DOHH2 (cell line): ENCODE results near the gene TTBK2.

Experiments used
- H3F3A ChIP-seq: fragments of 200-600 bp; sonication (generic), shearing (Covaris generic); 2 replicates; pipeline ENCODE4 v1.6.0; 2016; ENCODE audit warnings: antibody characterized with exemption, mild to moderate bottlenecking; ENCODE audit not compliant: control insufficient read depth, insufficient read depth
- H3K27ac ChIP-seq: fragments of 200-600 bp; sonication (generic); 2 replicates; pipeline ENCODE4 v1.5.1; 2014; ENCODE audit warnings: low read depth, mild to moderate bottlenecking, low read length, moderate library complexity
- H3K27me3 ChIP-seq: fragments of 200-600 bp; sonication (generic); 2 replicates; pipeline ENCODE4 v1.6.1; 2014; ENCODE audit warnings: mild to moderate bottlenecking, low read length, mixed read lengths; ENCODE audit not compliant: control insufficient read depth
- H3K36me3 ChIP-seq: fragments of 200-600 bp; sonication (generic); 2 replicates; pipeline ENCODE4 v1.6.1; 2014; ENCODE audit warnings: mild to moderate bottlenecking, low read length, moderate library complexity, mixed read lengths; ENCODE audit not compliant: control insufficient read depth
- H3K4me1 ChIP-seq: fragments of 200-600 bp; sonication (generic); 2 replicates; pipeline ENCODE4 v1.6.1; 2014; ENCODE audit warnings: mild to moderate bottlenecking, low read length, mixed read lengths; ENCODE audit not compliant: control insufficient read depth
- H3K4me2 ChIP-seq: fragments of 200-600 bp; sonication (generic); 2 replicates; pipeline ENCODE4 v1.6.0; 2014; ENCODE audit warnings: mild to moderate bottlenecking, low read length, moderate library complexity
- H3K4me3 ChIP-seq: fragments of 200-600 bp; sonication (generic); 2 replicates; pipeline ENCODE4 v1.5.1; 2014; ENCODE audit warnings: mild to moderate bottlenecking, low read length, mixed read lengths
- H3K79me2 ChIP-seq: fragments of 200-600 bp; sonication (generic); 2 replicates; pipeline ENCODE4 v1.6.1; 2014; ENCODE audit warnings: mild to moderate bottlenecking, low read length, mixed read lengths; ENCODE audit not compliant: control insufficient read depth
- H3K9me2 ChIP-seq: fragments of 200-600 bp; sonication (generic); replicated peaks from 2 replicates; pipeline ENCODE4 v1.6.1; 2014; ENCODE audit warnings: mild to moderate bottlenecking, low read length, mixed read lengths; ENCODE audit not compliant: control insufficient read depth
- H3K9me3 ChIP-seq: fragments of 200-600 bp; sonication (generic); 2 replicates; pipeline ENCODE4 v1.6.1; 2014; ENCODE audit warnings: antibody characterized with exemption, low read length, mixed read lengths; ENCODE audit not compliant: control insufficient read depth, insufficient read depth
- H4K20me1 ChIP-seq: fragments of 200-600 bp; sonication (generic); 2 replicates; pipeline ENCODE4 v1.6.0; 2014; ENCODE audit warnings: low read depth, mild to moderate bottlenecking, antibody characterized with exemption, low read length, moderate library complexity; ENCODE audit not compliant: control insufficient read depth, insufficient read depth
- CTCF ChIP-seq: fragments of 200-600 bp; sonication (generic); IDR thresholded peaks from one replicate; pipeline ENCODE4 v1.5.1; 2014; ENCODE audit warnings: antibody characterized with exemption, mild to moderate bottlenecking, low read depth, low read length; ENCODE audit not compliant: poor library complexity, severe bottlenecking
- EZH2phosphoT487 ChIP-seq: fragments of 200-600 bp; sonication (generic); IDR thresholded peaks from 2 replicates; pipeline ENCODE4 v1.6.1; 2017; ENCODE audit warnings: borderline replicate concordance, mild to moderate bottlenecking, antibody characterized with exemption, low read length, moderate library complexity, mixed read lengths

Gene TTBK2

DNA sequence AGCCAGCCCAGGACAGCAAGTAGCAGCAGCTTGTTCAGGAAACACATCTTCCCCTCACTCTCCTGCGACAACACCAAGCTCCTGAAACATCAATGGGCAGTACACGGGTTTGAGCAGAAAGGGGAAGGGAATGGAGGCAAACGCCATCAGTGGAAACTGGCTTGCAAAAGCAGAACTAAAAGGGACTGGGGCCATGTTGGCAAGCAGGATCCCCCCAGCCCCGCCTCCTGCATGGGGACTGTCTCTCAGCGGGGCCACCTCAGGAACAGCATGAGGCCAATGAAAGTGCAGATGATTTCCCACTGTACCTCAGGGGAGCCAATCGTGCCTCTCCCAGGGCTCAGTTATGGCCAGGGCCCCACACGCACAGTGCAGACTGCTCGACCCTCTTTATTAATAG is 190.4 kb downstream of the TTBK2 start:
- H3K4me1 ChIP-seq: no peaks in the 10 kb centered on the region

GRCh38 chr15:42729409-42729808 is 191.2 kb downstream of the TTBK2 start:
- Histone ChIP-seq H4K20me1 (no peaks in the 10 kb centered on the region), H3F3A (no peaks in the 10 kb centered on the region; the same call in 1 of the 2 replicates), H3K4me2 (no peak overlapping the region), H3K27ac (no peak overlapping the region), H3K4me3 (no peak overlapping the region), H3K4me1 (no peaks in the 10 kb centered on the region), H3K27me3 (no peaks in the 10 kb centered on the region), H3K36me3 (peaks cover 84% of the 10 kb centered on the region), H3K9me2 (no peaks in the 10 kb centered on the region), H3K79me2 (no peaks in the 10 kb centered on the region), H3K9me3 (no peaks in the 10 kb centered on the region)
- TF ChIP-seq EZH2phosphoT487 (no peak), CTCF (no peak)

More for the DNA sequence above, 190.4 kb downstream of the TTBK2 start:
- H3F3A ChIP-seq: no peaks in the 10 kb centered on the region; the same call in 1 of the 2 replicates
- TF ChIP-seq EZH2phosphoT487 (no peak), CTCF (no peak)
- no peaks in the 10 kb centered on the region for H4K20me1 ChIP-seq
- H3K36me3 ChIP-seq: peaks cover 84% of the 10 kb centered on the region
- H3K9me3 ChIP-seq: no peaks in the 10 kb centered on the region
- no peaks in the 10 kb centered on the region; the same call in 1 of the 2 replicates for H3K79me2 ChIP-seq
- no peak overlapping the region for H3K4me2 ChIP-seq
- H3K27ac ChIP-seq: no peak overlapping the region
- H3K9me2 ChIP-seq: no peaks in the 10 kb centered on the region
- no peak overlapping the region for H3K4me3 ChIP-seq
- H3K27me3 ChIP-seq: no peaks in the 10 kb centered on the region

DNA sequence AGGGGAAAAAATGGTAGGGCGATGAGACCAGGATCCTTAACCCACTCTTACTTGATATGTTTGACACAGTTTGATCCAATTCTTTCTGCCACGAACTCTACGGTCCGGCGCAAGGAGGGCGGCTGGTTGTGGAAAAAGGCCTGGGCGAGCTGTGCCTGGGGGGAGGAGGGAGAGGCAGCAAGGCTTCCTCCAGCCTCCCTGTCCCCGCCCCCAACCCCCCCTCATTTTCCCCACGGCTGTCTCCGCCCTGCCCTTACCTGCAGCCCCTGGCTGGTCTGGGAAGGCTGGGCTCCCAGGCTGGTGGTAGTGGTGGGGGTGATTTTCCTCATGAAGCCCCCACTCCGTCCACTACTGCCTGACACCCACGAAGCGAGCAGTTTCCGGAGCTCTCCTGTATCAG is 191.6 kb downstream of the TTBK2 start:
- Histone ChIP-seq H3K36me3 (peaks cover 84% of the 10 kb centered on the region), H3K4me2 (no peak overlapping the region), H3K9me2 (no peaks in the 10 kb centered on the region), H3K79me2 (no peaks in the 10 kb centered on the region), H3K4me1 (no peaks in the 10 kb centered on the region), H3K27me3 (no peaks in the 10 kb centered on the region), H3K9me3 (no peaks in the 10 kb centered on the region), H3K27ac (no peak overlapping the region), H4K20me1 (no peaks in the 10 kb centered on the region), H3K4me3 (no peak overlapping the region), H3F3A (no peaks in the 10 kb centered on the region; the same call in 1 of the 2 replicates)
- no peak for TF ChIP-seq EZH2phosphoT487

DNA sequence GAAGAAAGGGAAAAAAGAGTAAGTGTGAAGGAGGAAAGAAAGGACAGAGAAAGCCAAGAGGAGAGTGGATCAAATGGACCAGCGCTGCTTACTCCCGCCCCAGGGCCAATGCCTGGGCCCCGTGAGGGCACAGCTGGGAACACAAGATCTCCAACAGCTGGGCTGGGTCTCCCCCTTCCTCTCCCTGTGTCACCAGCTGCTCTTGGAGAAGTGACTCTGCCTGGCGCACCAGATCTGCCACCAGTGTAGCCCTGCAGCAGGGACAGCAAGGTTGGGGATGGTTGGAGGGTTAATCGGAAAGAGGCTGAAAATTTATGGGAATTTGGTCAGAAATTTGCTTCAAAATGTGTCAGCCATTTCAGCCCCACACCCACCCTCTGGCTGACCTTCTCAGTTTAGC is 192.0 kb downstream of the TTBK2 start:
- Histone ChIP-seq H3K36me3 (peaks cover 82% of the 10 kb centered on the region), H4K20me1 (no peaks in the 10 kb centered on the region), H3K9me3 (no peaks in the 10 kb centered on the region), H3K79me2 (no peaks in the 10 kb centered on the region), H3K27me3 (no peaks in the 10 kb centered on the region), H3K4me2 (no peak overlapping the region), H3K9me2 (no peaks in the 10 kb centered on the region), H3K27ac (no peak overlapping the region), H3F3A (no peaks in the 10 kb centered on the region; the same call in 1 of the 2 replicates), H3K4me1 (no peaks in the 10 kb centered on the region), H3K4me3 (no peak overlapping the region)
- TF ChIP-seq EZH2phosphoT487 (no peak), CTCF (no peak)
